Pons (tissue), 1 donor: ENCODE data around the gene VPREB3.

ENCODE experiments used
- DNase-seq: peaks from one replicate; pipeline ENCODE4 v3.0.0-alpha.2; 2016; ENCODE audit warnings: low spot score

VPREB3 gene

GRCh38 chr22:23742505-23743264, 11.5 kb downstream of the VPREB3 start:
- DNase-seq = no peak

- no peak for DNase-seq
These were observed 16.5 kb downstream of the VPREB3 start for GRCh38 chr22:23737696-23738095.

DNA sequence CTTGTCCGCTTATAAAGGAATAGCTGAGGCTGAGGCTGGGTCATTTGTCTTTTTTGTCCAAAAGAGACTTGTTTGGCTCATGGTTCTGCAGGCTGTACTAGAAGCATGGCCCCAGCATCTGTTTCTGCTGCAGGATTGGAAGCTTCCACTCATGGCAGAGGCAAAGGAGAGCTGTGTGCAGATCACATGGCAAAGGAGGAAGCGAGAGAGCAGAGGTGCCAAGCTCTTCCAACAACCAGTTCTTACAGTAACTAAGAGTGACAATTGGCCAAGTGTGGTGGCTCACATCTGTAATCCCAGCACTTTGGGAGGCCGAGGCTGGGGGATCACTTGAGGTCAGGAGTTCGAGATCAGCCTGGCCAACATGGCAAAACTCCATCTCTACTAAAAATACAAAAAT, 26.1 kb downstream of the VPREB3 start:
- peak; percentile 57 for DNase-seq

DNA sequence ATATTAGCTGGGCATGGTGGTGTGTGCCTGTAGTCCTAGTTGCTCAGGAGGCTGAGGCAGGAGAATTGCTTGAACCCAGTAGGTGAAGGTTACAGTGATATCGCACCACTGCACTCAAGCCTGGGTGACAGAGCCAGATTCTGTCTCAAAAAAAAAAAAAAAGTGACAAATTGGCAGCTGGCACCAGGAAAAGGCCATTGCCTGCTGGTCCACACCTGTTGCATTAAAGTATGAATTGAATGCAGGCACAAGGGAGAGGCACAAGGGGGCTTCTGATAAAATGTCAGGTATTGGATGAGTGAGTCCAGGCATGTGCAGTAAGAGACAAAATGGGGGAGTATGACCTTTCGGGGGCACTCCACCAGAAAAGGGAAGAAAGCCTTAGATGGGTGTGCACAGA, 31.5 kb downstream of the VPREB3 start:
- DNase-seq = no peak

- no peak for DNase-seq
These were observed 32.1 kb downstream of the VPREB3 start for GRCh38 chr22:23722160-23722559.

GRCh38 chr22:23720855-23721254, 33.4 kb downstream of the VPREB3 start:
- no peak for DNase-seq

DNA sequence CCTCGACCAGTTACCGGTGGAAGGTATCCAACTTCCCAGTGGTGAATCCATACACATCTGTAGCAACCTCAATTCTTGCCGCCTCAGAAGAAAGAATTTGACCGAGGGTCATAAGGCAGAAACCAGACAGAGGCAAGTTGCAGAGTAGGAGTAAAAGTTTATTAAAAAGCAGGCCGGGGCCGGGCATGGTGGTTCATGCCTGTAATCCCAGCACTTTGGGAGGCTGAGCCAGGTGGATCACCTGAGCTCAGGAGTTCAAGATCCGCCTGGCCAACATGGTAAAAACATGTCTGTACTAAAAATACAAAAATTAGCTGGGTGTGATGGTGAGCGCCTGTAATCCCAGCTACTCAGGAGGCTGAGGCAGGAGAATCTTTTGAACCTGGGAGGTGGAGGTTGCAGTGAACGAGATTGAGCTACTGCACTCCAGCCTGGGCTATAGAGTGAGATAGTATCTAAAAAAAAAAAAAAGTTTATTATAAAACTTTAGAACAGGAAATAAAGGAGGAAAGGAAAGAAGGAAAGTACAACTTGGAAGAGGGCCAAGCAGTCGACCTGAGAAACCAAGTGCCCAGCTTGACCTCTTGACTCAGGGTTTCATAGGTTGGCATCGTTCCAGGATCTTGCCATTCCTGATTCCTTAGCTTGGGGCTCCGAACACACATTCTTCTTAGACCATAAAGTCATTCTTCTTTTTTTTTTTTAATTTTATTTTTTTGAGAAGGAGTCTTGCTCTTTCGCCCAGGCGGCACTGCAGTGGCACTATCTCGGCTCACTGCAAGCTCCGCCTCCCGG, 35.7 kb downstream of the VPREB3 start:
- no peak for DNase-seq

- peak; percentile 84 for DNase-seq
These were observed 37.1 kb downstream of the VPREB3 start for GRCh38 chr22:23716811-23717801.

DNA sequence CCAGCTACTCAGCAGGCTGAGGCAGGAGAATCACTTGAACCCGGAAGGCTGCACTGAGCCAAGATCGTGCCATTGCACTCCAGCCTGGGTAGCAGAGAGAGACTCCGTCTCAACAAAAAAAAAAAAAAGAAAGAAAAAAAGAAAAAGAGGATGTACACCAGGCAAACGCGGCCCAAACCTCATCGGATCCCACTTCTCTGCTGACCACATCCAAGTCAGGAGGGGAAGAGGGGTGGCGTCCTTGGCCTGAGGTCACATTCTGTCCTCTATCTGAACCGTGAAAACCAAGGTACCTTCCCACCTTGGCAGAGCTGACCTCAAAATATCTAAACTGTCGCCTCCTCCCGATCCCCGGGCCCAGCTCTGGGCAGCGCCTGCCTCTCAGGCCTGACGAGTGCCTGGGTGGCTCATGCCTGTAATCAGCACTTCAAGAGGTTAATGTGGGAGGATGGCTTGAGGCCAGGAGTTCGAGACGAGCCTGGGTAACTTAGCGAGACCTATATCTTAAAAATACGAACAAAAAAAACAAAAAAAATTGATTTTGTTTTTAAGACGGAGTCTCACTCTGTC, 38.3 kb downstream of the VPREB3 start:
- no peak for DNase-seq

- no peak for DNase-seq
These were observed 39.3 kb downstream of the VPREB3 start for GRCh38 chr22:23714596-23715578.

- DNase-seq = no peak
These were observed 40.3 kb downstream of the VPREB3 start for GRCh38 chr22:23713696-23714595.

GRCh38 chr22:23712256-23712655, 42.0 kb downstream of the VPREB3 start:
- no peak for DNase-seq

DNA sequence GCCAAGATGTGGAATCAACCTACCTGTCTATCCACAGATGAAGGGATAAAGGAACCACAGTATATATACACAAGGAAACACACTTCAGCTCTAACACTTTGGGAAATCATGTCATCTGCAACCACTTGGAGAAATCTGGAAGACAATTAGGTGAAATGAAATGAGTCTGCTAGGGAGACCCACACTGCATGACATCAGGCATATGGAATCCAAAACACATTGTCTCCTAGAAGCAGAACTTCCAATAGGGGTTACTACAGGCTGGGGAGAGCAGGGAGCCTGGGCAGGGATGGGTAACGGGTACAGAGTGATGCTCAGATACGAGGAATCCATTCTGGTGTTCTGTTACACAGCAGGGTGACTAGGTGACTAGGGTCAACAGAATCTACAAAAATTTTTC, 45.1 kb downstream of the VPREB3 start:
- no peak for DNase-seq

GRCh38 chr22:23708270-23708669, 46.0 kb downstream of the VPREB3 start:
- no peak for DNase-seq

DNA sequence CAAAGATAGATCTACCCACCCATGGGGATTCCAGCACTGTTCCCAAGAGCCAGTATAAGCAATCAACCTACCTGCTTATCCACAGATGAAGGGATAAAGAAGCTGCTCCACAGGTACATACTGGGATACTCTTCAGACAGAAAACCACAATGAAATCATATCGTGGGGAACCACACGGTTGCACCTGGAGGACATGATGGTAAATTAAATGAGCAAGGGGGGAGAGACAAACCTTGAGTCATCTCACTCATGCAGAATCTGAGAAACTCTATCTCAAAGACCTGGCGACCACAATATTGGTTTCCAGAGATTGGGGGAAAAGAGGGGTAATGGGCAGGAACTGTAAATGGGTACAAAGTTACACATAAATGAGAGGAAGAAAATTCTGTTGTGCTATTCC, 48.9 kb downstream of the VPREB3 start:
- no peak for DNase-seq

DNA sequence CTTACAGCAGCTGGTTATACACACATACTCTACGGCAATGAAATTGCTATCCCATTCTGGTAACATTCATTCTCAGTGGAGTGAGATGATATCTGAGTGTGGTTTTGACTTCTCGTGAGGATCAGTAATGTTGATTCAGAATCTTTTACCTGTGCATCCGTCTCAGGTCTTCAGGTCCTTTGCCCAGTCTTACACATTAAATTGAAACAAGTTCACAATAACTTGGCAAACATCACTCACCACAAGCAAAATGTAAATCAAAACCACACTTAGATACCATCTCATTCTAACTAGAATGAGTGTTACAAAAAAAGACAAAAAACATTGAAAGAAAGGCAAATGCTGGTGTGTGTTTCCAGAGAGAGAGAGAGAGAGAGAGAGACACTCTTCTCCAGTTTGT, 49.4 kb downstream of the VPREB3 start:
- DNase-seq = no peak

DNA sequence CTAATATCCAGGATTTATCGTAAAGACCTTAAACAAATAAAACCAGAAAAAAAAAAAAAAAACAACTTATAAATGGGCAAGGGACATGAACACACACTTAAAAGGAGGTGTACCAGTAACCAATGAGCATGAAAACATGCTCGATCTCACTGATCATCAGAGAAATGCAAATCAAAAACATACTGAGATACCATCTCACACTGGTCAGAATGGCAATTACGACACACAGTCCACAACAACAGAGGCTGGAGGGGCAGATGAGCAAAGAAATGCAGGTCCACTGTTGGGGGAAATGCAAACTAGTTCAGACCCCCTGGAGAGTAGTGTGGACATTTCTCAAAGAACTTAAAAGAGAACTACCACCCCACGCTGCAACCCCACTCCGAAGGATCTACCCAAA, 50.2 kb downstream of the VPREB3 start:
- DNase-seq = no peak
